Testis (tissue), 2 donors: ENCODE results near the gene ACSL4.

Source experiments
- POLR2A ChIP-seq: fragments of 450-650 bp; IDR thresholded peaks from one replicate; pipeline ENCODE4 v1.6.1; 2017; ENCODE audit warnings: antibody characterized with exemption, mild to moderate bottlenecking, moderate library complexity
- TF ChIP-seq, protein P1 (sequence below), 3 experiments: fragments of 450-650 bp in 2 of 3; fragments of 200-600 bp in 1 of 3; sonication (generic) in 1 of 3; IDR thresholded peaks; one replicate each; pipeline ENCODE4 v1.5.1; 2016 to 2019; ENCODE audit warnings: antibody characterized with exemption in 3 of 3, mild to moderate bottlenecking in 2 of 3, moderate library complexity in 1 of 3

DNA sequence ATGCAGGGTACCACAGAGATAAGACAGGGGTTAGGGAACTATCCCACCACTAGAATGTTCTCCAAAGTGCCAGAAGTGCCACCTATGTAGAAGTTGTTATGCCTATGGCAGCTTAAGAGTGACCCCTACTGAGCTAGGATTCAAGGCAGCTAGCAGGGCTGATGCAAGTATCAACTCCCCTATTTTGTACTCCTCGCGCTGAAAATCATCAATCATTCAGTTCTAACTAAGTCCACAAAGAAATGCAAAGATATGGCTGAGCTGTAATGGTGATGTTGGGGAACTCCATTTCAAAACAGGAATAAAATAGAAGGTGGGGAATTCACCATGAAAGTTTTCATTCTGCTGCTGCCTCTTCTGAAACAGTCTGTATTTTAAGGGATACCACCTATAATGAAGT, 13.8 kb downstream of the ACSL4 start:
- TF ChIP-seq, protein P1, sequence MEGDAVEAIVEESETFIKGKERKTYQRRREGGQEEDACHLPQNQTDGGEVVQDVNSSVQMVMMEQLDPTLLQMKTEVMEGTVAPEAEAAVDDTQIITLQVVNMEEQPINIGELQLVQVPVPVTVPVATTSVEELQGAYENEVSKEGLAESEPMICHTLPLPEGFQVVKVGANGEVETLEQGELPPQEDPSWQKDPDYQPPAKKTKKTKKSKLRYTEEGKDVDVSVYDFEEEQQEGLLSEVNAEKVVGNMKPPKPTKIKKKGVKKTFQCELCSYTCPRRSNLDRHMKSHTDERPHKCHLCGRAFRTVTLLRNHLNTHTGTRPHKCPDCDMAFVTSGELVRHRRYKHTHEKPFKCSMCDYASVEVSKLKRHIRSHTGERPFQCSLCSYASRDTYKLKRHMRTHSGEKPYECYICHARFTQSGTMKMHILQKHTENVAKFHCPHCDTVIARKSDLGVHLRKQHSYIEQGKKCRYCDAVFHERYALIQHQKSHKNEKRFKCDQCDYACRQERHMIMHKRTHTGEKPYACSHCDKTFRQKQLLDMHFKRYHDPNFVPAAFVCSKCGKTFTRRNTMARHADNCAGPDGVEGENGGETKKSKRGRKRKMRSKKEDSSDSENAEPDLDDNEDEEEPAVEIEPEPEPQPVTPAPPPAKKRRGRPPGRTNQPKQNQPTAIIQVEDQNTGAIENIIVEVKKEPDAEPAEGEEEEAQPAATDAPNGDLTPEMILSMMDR (IDR thresholded peaks at IDR 0.05), result no peak
- TF ChIP-seq POLR2A, result no peak
